ENCODE data around the gene HEXIM2. TPM values are rescaled to one million over a fixed set of nuclear protein-coding genes. Genes with fewer than 3 reads are reported as not detected.
A peak's percentile ranks its signal among the peaks of the same experiment; 100 is the strongest.

The HEXIM2 gene
- total and polyA plus RNA-seq, 2 of the 13 experiments (the other 11 are each of a cell fraction or from before 2014, with no cell fraction given), result 27.1 to 32.4 TPM

DNA sequence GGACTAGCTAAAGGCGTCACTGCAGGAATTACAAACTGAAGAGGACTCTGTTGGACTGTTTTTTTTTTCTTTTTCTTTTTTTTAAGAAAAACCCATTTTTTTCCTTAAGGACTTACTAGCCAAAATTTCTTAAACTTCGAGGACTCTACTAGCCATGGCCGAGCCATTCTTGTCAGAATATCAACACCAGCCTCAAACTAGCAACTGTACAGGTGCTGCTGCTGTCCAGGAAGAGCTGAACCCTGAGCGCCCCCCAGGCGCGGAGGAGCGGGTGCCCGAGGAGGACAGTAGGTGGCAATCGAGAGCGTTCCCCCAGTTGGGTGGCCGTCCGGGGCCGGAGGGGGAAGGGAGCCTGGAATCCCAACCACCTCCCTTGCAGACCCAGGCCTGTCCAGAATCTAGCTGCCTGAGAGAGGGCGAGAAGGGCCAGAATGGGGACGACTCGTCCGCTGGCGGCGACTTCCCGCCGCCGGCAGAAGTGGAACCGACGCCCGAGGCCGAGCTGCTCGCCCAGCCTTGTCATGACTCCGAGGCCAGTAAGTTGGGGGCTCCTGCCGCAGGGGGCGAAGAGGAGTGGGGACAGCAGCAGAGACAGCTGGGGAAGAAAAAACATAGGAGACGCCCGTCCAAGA, 12.5 kb upstream of the HEXIM2 start (continued):
- TF ChIP-seq, protein P1, sequence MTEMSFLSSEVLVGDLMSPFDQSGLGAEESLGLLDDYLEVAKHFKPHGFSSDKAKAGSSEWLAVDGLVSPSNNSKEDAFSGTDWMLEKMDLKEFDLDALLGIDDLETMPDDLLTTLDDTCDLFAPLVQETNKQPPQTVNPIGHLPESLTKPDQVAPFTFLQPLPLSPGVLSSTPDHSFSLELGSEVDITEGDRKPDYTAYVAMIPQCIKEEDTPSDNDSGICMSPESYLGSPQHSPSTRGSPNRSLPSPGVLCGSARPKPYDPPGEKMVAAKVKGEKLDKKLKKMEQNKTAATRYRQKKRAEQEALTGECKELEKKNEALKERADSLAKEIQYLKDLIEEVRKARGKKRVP (CRISPR knock-in tag; IDR thresholded peaks at IDR 0.05), result no peak
- TF ChIP-seq, protein P2, sequence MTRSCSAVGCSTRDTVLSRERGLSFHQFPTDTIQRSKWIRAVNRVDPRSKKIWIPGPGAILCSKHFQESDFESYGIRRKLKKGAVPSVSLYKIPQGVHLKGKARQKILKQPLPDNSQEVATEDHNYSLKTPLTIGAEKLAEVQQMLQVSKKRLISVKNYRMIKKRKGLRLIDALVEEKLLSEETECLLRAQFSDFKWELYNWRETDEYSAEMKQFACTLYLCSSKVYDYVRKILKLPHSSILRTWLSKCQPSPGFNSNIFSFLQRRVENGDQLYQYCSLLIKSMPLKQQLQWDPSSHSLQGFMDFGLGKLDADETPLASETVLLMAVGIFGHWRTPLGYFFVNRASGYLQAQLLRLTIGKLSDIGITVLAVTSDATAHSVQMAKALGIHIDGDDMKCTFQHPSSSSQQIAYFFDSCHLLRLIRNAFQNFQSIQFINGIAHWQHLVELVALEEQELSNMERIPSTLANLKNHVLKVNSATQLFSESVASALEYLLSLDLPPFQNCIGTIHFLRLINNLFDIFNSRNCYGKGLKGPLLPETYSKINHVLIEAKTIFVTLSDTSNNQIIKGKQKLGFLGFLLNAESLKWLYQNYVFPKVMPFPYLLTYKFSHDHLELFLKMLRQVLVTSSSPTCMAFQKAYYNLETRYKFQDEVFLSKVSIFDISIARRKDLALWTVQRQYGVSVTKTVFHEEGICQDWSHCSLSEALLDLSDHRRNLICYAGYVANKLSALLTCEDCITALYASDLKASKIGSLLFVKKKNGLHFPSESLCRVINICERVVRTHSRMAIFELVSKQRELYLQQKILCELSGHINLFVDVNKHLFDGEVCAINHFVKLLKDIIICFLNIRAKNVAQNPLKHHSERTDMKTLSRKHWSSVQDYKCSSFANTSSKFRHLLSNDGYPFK (CRISPR knock-in tag; IDR thresholded peaks at IDR 0.05; ENCODE audit: borderline replicate concordance), result 0 out of 2 replicates have a peak, but pooled peaks have one; percentile 39
- TF ChIP-seq ZNF572 (CRISPR knock-in tag; IDR thresholded peaks at IDR 0.05) (no peak), ADNP (CRISPR knock-in tag; IDR thresholded peaks at IDR 0.05) (no peak), ZNF496 (CRISPR knock-in tag; IDR thresholded peaks at IDR 0.05; ENCODE audit: insufficient replicate concordance) (no peak), HNRNPH1 (optimal IDR thresholded peaks at IDR 0.05; ENCODE audit: low read depth, low read length) (peak; percentile 53), RAD21 (CRISPR knock-in tag; IDR thresholded peaks at IDR 0.05) (peak; percentile 94), NCOA5 (CRISPR knock-in tag; IDR thresholded peaks at IDR 0.05) (no peak), KLF6 (CRISPR knock-in tag; IDR thresholded peaks at IDR 0.05) (peak; percentile 16), SNAPC2 (CRISPR knock-in tag; IDR thresholded peaks at IDR 0.05) (no peak), ETV6 (CRISPR knock-in tag; conservative IDR thresholded peaks at IDR 0.05) (peak; percentile 48; the same call in 1 of the 2 replicates), RCOR2 (CRISPR knock-in tag; IDR thresholded peaks at IDR 0.05) (no peak), ZBTB7B (CRISPR knock-in tag; IDR thresholded peaks at IDR 0.05) (peak; percentile 83), ZNF660 (CRISPR knock-in tag; IDR thresholded peaks at IDR 0.05; ENCODE audit: borderline replicate concordance, low read depth) (no peak), RBAK (CRISPR knock-in tag; IDR thresholded peaks at IDR 0.05) (no peak), ZNF761 (CRISPR knock-in tag; conservative IDR thresholded peaks at IDR 0.05) (no peak; the same call in 1 of the 2 replicates)
- TF ChIP-seq, protein P3, sequence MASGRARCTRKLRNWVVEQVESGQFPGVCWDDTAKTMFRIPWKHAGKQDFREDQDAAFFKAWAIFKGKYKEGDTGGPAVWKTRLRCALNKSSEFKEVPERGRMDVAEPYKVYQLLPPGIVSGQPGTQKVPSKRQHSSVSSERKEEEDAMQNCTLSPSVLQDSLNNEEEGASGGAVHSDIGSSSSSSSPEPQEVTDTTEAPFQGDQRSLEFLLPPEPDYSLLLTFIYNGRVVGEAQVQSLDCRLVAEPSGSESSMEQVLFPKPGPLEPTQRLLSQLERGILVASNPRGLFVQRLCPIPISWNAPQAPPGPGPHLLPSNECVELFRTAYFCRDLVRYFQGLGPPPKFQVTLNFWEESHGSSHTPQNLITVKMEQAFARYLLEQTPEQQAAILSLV (CRISPR knock-in tag; IDR thresholded peaks at IDR 0.05; ENCODE audit: borderline replicate concordance), result peak; percentile 7; the same call in 1 of the 2 replicates
- TF ChIP-seq, protein P4, sequence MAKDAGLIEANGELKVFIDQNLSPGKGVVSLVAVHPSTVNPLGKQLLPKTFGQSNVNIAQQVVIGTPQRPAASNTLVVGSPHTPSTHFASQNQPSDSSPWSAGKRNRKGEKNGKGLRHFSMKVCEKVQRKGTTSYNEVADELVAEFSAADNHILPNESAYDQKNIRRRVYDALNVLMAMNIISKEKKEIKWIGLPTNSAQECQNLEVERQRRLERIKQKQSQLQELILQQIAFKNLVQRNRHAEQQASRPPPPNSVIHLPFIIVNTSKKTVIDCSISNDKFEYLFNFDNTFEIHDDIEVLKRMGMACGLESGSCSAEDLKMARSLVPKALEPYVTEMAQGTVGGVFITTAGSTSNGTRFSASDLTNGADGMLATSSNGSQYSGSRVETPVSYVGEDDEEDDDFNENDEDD (CRISPR knock-in tag; IDR thresholded peaks at IDR 0.05; ENCODE audit: borderline replicate concordance), result 0 out of 2 replicates have a peak, but pooled peaks have one; percentile 43
- TF ChIP-seq, protein P5, sequence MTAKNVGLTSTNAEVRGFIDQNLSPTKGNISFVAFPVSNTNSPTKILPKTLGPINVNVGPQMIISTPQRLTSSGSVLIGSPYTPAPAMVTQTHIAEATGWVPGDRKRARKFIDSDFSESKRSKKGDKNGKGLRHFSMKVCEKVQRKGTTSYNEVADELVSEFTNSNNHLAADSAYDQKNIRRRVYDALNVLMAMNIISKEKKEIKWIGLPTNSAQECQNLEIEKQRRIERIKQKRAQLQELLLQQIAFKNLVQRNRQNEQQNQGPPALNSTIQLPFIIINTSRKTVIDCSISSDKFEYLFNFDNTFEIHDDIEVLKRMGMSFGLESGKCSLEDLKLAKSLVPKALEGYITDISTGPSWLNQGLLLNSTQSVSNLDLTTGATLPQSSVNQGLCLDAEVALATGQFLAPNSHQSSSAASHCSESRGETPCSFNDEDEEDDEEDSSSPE (CRISPR knock-in tag; IDR thresholded peaks at IDR 0.05), result peak; percentile 54; the same call in 1 of the 2 replicates
- TF ChIP-seq, protein P6, sequence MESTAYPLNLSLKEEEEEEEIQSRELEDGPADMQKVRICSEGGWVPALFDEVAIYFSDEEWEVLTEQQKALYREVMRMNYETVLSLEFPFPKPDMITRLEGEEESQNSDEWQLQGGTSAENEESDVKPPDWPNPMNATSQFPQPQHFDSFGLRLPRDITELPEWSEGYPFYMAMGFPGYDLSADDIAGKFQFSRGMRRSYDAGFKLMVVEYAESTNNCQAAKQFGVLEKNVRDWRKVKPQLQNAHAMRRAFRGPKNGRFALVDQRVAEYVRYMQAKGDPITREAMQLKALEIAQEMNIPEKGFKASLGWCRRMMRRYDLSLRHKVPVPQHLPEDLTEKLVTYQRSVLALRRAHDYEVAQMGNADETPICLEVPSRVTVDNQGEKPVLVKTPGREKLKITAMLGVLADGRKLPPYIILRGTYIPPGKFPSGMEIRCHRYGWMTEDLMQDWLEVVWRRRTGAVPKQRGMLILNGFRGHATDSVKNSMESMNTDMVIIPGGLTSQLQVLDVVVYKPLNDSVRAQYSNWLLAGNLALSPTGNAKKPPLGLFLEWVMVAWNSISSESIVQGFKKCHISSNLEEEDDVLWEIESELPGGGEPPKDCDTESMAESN (CRISPR knock-in tag; conservative IDR thresholded peaks at IDR 0.05), result no peak
